Activated CD8-positive, alpha-beta T cell treated with anti-CD3 and anti-CD28 coated beads for 36 hours (primary cell): Measurements from ENCODE around the gene LRRC47. TPM values are rescaled to one million over a fixed set of nuclear protein-coding genes. Genes with fewer than 3 reads are reported as not detected.

Experiments used
- ATAC-seq: fragments of 200-7000 bp; cut with Tn5 transposase; one replicate; pipeline ENCODE4 v1.10.0; 2021; ENCODE audit warnings: mild to moderate bottlenecking, moderate library complexity
- CTCF ChIA-PET: fragments of 350-600 bp; sonication (Branson Sonifier 250); formaldehyde crosslinking; loops from one replicate; lab custom pipeline; 2021; ENCODE audit warnings: antibody characterized with exemption; lab: Charles Lee
- POLR2A ChIA-PET: fragments of 350-600 bp; sonication (Branson Sonifier 250); formaldehyde crosslinking; loops from one replicate; lab custom pipeline; 2021; ENCODE audit warnings: antibody characterized with exemption; lab: Charles Lee
- DNase-seq: peaks from one replicate; pipeline ENCODE4 v3.0.0-alpha.2; 2020
- H3K27ac Mint-ChIP-seq: one replicate; pipeline ENCODE4 v1.8.0; 2021; ENCODE audit warnings: mild to moderate bottlenecking, mixed read lengths
- H3K27me3 Mint-ChIP-seq: one replicate; pipeline ENCODE4 v1.8.0; 2021; ENCODE audit warnings: mixed read lengths
- H3K36me3 Mint-ChIP-seq: one replicate; pipeline ENCODE4 v1.8.0; 2021; ENCODE audit warnings: low read depth, mixed read lengths
- H3K4me1 Mint-ChIP-seq: one replicate; pipeline ENCODE4 v1.8.0; 2021; ENCODE audit warnings: low read depth, mixed read lengths
- H3K4me3 Mint-ChIP-seq: one replicate; pipeline ENCODE4 v1.8.0; 2021; ENCODE audit warnings: mild to moderate bottlenecking, moderate library complexity, mixed read lengths
- H3K9me3 Mint-ChIP-seq: one replicate; pipeline ENCODE4 v1.8.0; 2021; ENCODE audit warnings: mixed read lengths
- CTCF ChIP-seq: fragments of 200-600 bp; IDR thresholded peaks from one replicate; pipeline ENCODE4 v1.8.0; 2022; ENCODE audit warnings: antibody characterized with exemption, mild to moderate bottlenecking
- intact Hi-C: fragments of 100-400 bp; cut with micrococcal nuclease; formaldehyde crosslinking; loops from one replicate; pipeline ENCODE4 v1.10.0; 2022
- total RNA-seq, 2 experiments: library from RNA; stranded (reverse); gene quantifications; one replicate each; pipeline ENCODE4 v1.2.3, GENCODE V29; 2021

Gene LRRC47
- total RNA-seq, 2 experiments from 2014 or later, result 32.6 to 33.1 TPM

- DNase-seq, result no peak
- no peak for ATAC-seq
- peaks cover 13% of the 10 kb centered on the region for H3K36me3 Mint-ChIP-seq
- no peak overlapping the region for H3K27ac Mint-ChIP-seq
- H3K4me1 Mint-ChIP-seq, result no peaks in the 10 kb centered on the region
- intact Hi-C loops, result no loop called here
- no peaks in the 10 kb centered on the region for H3K9me3 Mint-ChIP-seq
- no peaks in the 10 kb centered on the region for H3K27me3 Mint-ChIP-seq
- no peak overlapping the region for H3K4me3 Mint-ChIP-seq
- ChIA-PET CTCF (no interaction called here), POLR2A (interaction anchor here (1.0 kb wide), 1 partner anchor 12 kb away, joined by 3 read pairs; no protein-coding TSS in a partner anchor)
- TF ChIP-seq CTCF, result no peak
Measured at GRCh38 chr1:3821447-3821846, 25.1 kb upstream of the LRRC47 start.

GRCh38 chr1:3821004-3821403 is 24.7 kb upstream of the LRRC47 start:
- H3K9me3 Mint-ChIP-seq, result no peaks in the 10 kb centered on the region
- intact Hi-C loops, result no loop called here
- no peak overlapping the region for H3K27ac Mint-ChIP-seq
- ATAC-seq (no peak), DNase-seq (no peak)
- CTCF ChIA-PET, result no interaction called here
- H3K36me3 Mint-ChIP-seq, result peaks cover 13% of the 10 kb centered on the region
- H3K27me3 Mint-ChIP-seq, result no peaks in the 10 kb centered on the region
- no peak for TF ChIP-seq CTCF
- POLR2A ChIA-PET, result no interaction called here
- no peak overlapping the region for H3K4me3 Mint-ChIP-seq
- H3K4me1 Mint-ChIP-seq, result no peaks in the 10 kb centered on the region

GRCh38 chr1:3820316-3820715 is 24.0 kb upstream of the LRRC47 start:
- H3K27me3 Mint-ChIP-seq, result no peaks in the 10 kb centered on the region
- H3K9me3 Mint-ChIP-seq, result no peaks in the 10 kb centered on the region
- no peak for ATAC-seq
- TF ChIP-seq CTCF, result no peak
- CTCF ChIA-PET, result no interaction called here
- H3K36me3 Mint-ChIP-seq, result peaks cover 10% of the 10 kb centered on the region
- no peak overlapping the region for H3K4me3 Mint-ChIP-seq
- H3K4me1 Mint-ChIP-seq, result no peaks in the 10 kb centered on the region
- intact Hi-C loops, result no loop called here
- H3K27ac Mint-ChIP-seq, result no peak overlapping the region
- POLR2A ChIA-PET, result no interaction called here
- no peak for DNase-seq

GRCh38 chr1:3819771-3820200 is 23.5 kb upstream of the LRRC47 start:
- Mint-ChIP-seq H3K36me3 (peaks cover 10% of the 10 kb centered on the region), H3K4me1 (no peaks in the 10 kb centered on the region), H3K9me3 (no peaks in the 10 kb centered on the region), H3K27me3 (no peaks in the 10 kb centered on the region), H3K4me3 (no peak overlapping the region), H3K27ac (peak overlapping the region; percentile 5)
- intact Hi-C loops, result no loop called here
- CTCF ChIA-PET, result no interaction called here
- ATAC-seq (no peak), DNase-seq (no peak)
- TF ChIP-seq CTCF, result no peak
- POLR2A ChIA-PET, result no interaction called here

- Mint-ChIP-seq H3K9me3 (no peaks in the 10 kb centered on the region), H3K36me3 (peaks cover 8% of the 10 kb centered on the region), H3K27ac (no peak overlapping the region), H3K4me1 (no peaks in the 10 kb centered on the region), H3K27me3 (no peaks in the 10 kb centered on the region), H3K4me3 (no peak overlapping the region)
- ChIA-PET CTCF (no interaction called here), POLR2A (no interaction called here)
- ATAC-seq (no peak), DNase-seq (no peak)
- intact Hi-C loops, result no loop called here
- TF ChIP-seq CTCF, result no peak
Measured at GRCh38 chr1:3817821-3818597, 21.7 kb upstream of the LRRC47 start.
